ENCODE measurements around the gene PPIA. TPM values are rescaled to one million over a fixed set of nuclear protein-coding genes. Genes with fewer than 3 reads are reported as not detected.
"Not testable (repeated sequence)": the region's sequence is repeated elsewhere in the genome, so short reads cannot be mapped to it uniquely, and the experiment has no call there.

PPIA gene
- total RNA-seq, 1 experiment from 2014 or later, result 5,630 TPM

DNA sequence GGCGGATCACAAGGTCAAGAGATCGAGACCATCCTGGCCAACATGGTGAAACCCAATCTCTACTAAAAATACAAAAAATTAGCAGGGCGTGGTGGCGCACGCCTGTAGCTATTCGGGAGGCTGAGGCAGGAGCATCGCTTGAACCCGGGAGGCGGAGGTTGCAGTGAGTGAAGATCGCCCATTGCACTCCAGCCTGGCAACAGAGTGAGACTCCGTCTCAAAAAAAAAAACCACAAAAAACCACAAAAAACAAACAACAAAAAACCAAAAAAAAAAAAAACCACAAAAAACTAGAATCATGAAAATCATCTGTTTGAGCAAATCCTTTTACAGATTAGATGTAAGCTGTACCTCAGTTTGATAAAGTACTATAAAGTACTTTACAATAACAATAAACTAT is 49.9 kb downstream of the PPIA start:
- not testable (repeated sequence) for H3K27ac ChIP-seq; H3K27me3 ChIP-seq (replicated peaks); DNase-seq (ENCODE audit: low read depth in 1 of 2, low spot score in 2 of 2); H3K9me3 ChIP-seq (replicated peaks)
- Histone ChIP-seq H3K36me3 (peaks cover 20% of the 10 kb centered on the region), H3K4me3 (peak overlapping the region; percentile 85), H3K4me1 (replicated peaks) (peaks cover 32% of the 10 kb centered on the region)

DNA sequence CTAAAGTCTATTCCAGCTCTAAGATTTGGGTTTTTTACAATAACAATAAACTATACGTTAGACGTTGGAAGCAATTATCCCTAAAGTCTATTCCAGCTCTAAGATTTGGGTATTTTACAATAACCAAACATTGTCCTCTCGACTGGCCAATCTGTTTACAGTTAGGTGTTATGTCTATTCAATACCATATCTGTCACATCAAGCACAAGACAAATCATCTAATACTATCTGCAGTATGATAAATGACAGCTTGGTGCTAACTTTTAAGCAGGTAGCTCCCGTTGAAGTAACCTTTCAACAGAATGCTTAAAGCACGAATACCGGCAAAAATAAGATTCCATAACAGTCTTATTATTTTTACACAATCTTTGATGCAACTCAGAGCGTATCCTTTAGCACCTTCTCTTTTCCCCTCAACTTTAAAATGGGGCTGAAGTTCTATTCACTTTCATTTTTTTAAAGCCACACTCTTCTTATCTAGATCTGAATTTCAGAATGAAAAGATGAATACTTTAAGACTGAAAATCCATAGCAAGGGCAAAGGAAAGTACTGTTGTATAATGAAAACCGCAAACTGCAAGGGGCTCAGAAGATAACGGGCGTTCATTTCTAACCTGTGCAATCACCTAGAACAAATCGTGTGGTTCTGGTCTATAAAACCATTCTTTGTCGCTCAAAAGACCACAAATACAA is 50.5 kb downstream of the PPIA start:
- Histone ChIP-seq H3K4me1 (replicated peaks) (peaks cover 32% of the 10 kb centered on the region), H3K27ac (peak overlapping the region; percentile 93), H3K36me3 (peaks cover 14% of the 10 kb centered on the region), H3K9me3 (replicated peaks) (no peaks in the 10 kb centered on the region), H3K4me3 (peak overlapping the region; percentile 85), H3K27me3 (replicated peaks) (no peaks in the 10 kb centered on the region)
- DNase-seq (ENCODE audit: low read depth in 1 of 2, low spot score in 2 of 2), result peak in 1 of 2 experiments; percentile 28

DNA sequence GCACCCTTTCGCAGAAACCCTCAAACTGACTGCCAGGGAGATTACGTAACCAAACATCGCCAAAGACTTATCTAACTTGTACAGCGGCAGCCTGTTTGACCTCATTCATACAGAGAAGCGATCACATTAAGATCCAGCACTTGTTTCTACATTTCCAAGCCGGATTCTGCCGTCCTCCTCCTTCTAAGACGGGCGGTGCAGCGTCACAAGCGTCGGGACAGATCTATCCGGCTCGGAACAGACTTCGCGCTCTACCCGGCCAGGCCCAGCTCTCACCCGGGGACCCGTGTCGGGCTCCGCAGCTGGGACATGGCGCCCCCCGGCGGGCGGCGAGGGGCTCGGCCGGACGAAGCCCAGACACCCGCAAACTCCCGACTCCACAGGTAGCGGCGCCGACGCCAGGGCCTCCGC is 51.0 kb downstream of the PPIA start:
- Histone ChIP-seq H3K27ac (peak overlapping the region; percentile 93), H3K4me1 (replicated peaks) (peaks cover 32% of the 10 kb centered on the region), H3K36me3 (peaks cover 9% of the 10 kb centered on the region), H3K4me3 (peak overlapping the region; percentile 85), H3K9me3 (replicated peaks) (no peaks in the 10 kb centered on the region), H3K27me3 (replicated peaks) (no peaks in the 10 kb centered on the region)
- peak; percentile 86 to 90 for DNase-seq (ENCODE audit: low read depth in 1 of 2, low spot score in 2 of 2)

DNA sequence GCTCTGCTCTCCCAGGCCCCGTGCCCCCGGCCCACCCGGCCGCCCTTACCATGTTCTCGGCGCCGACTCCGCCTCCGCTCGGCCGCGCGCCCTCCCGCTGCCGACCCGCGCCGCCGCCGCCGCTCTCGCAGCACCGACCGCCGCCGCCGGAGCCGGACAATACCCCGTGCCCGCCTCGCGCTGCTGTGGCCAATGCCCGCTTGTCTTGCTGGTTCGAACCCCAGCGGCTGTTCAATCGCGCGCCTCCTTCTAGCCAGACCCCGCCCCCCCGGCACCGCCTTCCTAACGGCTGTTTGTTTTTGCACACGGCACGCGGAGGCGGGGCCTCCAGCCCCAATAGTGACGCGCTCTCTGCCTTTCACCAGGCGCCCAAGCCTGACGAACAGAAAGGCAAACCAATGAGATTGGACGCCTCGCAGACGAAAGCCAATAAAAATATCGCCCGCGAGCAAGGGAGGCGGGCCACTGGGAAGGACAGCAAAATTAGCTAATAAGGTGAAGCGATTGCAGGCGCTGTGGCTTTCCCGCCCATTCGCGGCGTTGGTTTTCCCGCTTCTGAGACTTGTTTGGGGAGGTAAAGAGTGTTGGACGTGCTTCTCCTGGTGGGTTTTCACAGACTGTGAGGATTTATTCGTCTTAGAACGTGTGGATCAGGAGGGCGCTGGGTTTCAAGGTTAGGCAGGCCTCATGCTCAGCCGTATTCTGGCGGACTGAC is 51.6 kb downstream of the PPIA start, which contains the start of gene H2AZ2:
TSS of gene H2AZ2 (minus strand) at position 168 of the 715 bp plus-strand sequence. CDS start at position 52, 116 bp downstream.
- Histone ChIP-seq H3K9me3 (replicated peaks) (no peaks in the 10 kb centered on the region), H3K27ac (peak within 1 kb of the TSS; percentile 99), H3K4me3 (peak within 1 kb of the TSS; percentile 85), H3K4me1 (replicated peaks) (peaks cover 32% of the 10 kb centered on the region), H3K27me3 (replicated peaks) (no peaks in the 10 kb centered on the region), H3K36me3 (peaks cover 5% of the 10 kb centered on the region)
- peak; percentile 100 for DNase-seq (ENCODE audit: low read depth in 1 of 2, low spot score in 2 of 2)

DNA sequence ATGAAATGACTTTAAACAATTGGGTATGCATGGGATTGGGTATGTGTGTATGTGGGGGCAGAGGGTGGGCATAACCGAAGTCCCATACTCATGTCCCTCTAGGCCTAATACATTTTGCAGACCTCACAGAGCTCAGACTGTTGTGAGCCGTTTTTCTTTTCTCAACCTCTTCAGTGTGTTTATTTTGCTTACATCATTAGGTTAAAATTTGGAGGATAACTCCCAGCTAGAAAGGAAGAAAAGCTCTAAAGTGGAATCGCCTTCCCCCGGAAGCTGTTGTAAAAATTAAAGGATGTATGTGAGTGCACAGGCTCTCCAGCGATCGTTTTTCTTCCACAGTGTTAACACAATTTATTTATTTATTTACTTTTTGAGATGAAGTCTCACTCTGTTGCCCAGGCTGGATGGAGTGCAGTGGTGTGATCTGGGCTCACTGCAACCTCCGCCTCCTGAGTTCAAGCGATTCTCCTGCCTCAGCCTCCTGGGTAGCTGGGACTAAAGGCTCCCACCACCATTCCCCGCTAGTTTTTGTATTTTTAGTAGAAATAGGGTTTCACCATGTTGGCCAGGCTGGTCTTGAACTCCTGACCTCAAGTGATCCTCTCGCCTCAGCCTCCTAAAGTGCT is 52.9 kb downstream of the PPIA start:
- DNase-seq (ENCODE audit: low read depth in 1 of 2, low spot score in 2 of 2), result peak in 1 of 2 experiments; percentile 81
- Histone ChIP-seq H3K4me3 (peak overlapping the region; percentile 85), H3K4me1 (replicated peaks) (peaks cover 32% of the 10 kb centered on the region), H3K27me3 (replicated peaks) (no peaks in the 10 kb centered on the region), H3K36me3 (peaks cover 5% of the 10 kb centered on the region), H3K9me3 (replicated peaks) (no peaks in the 10 kb centered on the region), H3K27ac (peak overlapping the region; percentile 99)

DNA sequence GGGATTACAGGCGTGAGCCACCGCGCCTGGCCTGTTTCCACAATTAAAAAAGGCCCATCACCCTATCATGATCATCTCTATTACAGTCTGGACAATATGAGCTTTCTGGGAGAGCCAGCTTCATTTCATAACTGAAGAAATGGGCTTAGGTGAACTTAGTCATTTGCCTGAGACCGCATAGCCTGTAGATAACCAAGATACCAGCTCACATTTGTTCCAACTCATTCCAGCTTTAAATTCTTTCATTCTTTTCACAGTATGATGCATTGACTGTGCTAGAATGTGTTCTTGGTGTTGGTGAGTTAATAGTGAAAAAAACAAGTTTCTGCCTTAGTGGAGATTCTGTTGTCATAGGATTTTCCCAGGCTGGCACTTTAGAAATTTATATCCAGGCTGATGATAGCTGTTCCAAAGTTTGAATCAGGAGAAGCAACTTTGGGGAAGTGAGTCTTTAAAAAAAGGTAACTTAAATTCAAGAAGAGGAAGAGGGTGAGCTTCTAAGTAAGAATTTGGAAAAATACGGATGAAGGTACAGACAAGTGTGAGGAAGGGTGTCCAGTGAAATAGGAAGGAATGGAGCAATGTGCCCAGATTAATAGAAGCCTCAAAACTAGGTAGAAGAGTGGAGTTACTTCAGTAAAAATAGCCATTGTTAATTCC is 53.5 kb downstream of the PPIA start:
- Histone ChIP-seq H3K27me3 (replicated peaks) (no peaks in the 10 kb centered on the region), H3K9me3 (replicated peaks) (no peaks in the 10 kb centered on the region), H3K4me3 (no peak overlapping the region), H3K4me1 (replicated peaks) (peaks cover 32% of the 10 kb centered on the region), H3K27ac (peak overlapping the region; percentile 99), H3K36me3 (peaks cover 5% of the 10 kb centered on the region)
- peak in 1 of 2 experiments; percentile 49 for DNase-seq (ENCODE audit: low read depth in 1 of 2, low spot score in 2 of 2)

DNA sequence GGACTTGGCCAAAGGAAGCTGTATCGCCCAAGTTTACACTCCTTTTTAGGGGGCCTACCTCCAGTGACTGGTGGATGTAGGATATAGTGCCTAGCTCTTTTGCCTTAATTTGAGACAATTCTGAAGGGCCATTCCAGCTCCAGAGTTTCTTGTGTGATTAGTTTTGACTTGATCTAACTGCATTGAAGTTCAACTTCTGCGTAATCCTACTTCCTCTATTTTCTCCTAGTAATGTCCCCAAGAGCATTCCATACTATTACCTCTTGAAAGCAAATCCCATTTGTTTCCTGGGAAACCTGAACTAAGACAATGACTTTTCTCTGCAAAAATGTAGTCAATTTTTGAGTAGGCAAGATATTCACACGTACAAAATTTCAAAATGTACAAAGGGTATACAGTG is 56.1 kb downstream of the PPIA start:
- Histone ChIP-seq H3K4me3 (no peak overlapping the region), H3K9me3 (replicated peaks) (no peaks in the 10 kb centered on the region), H3K4me1 (replicated peaks) (peaks cover 26% of the 10 kb centered on the region), H3K27ac (no peak overlapping the region), H3K36me3 (peaks cover 3% of the 10 kb centered on the region), H3K27me3 (replicated peaks) (no peaks in the 10 kb centered on the region)
- DNase-seq (ENCODE audit: low read depth in 1 of 2, low spot score in 2 of 2), result no peak

Other genes with a start within 250 kb of the PPIA start
- 67.9 and 72.3 TPM in 2 replicates for gene DDX56, start 222.8 kb upstream of the PPIA start, total RNA-seq (2014; rRNA removed; shearing (Covaris generic))
- 108 and 164 TPM in 2 replicates for gene TMED4, start 214.4 kb upstream of the PPIA start, total RNA-seq (2014; rRNA removed; shearing (Covaris generic))
- 38.4 and 51.3 TPM in 2 replicates for gene OGDH, start 190.1 kb upstream of the PPIA start, total RNA-seq (2014; rRNA removed; shearing (Covaris generic))
- 6.7 and 6.8 TPM in 2 replicates for gene ZMIZ2, start 47.8 kb upstream of the PPIA start, total RNA-seq (2014; rRNA removed; shearing (Covaris generic))
- gene H2AZ2, start 51.4 kb downstream of the PPIA start, total RNA-seq (2014; rRNA removed; shearing (Covaris generic)), result 436 and 536 TPM in 2 replicates
- 10.4 and 23.0 TPM in 2 replicates for gene PURB, start 88.8 kb downstream of the PPIA start, total RNA-seq (2014; rRNA removed; shearing (Covaris generic))
- 0.11 TPM in 1 of 2 replicates, not detected in the other for gene MYO1G, start 182.3 kb downstream of the PPIA start, total RNA-seq (2014; rRNA removed; shearing (Covaris generic))
- 35.5 and 64.8 TPM in 2 replicates for gene CCM2, start 203.5 kb downstream of the PPIA start, total RNA-seq (2014; rRNA removed; shearing (Covaris generic))

Measured in SJSA1 (cell line).